Hematopoietic multipotent progenitor cell treated with erythropoietin and hydrocortisone succinate and interleukin-3 and kit ligand, for 4 days (in vitro differentiated cells): ENCODE results near the gene ETNK2.
"Not testable (repeated sequence)": the region's sequence is repeated elsewhere in the genome, so short reads cannot be mapped to it uniquely, and the experiment has no call there.

ENCODE experiments used
- DNase-seq: peaks from one replicate; pipeline ENCODE4 v3.0.0-alpha.2; 2015

The ETNK2 gene

DNA sequence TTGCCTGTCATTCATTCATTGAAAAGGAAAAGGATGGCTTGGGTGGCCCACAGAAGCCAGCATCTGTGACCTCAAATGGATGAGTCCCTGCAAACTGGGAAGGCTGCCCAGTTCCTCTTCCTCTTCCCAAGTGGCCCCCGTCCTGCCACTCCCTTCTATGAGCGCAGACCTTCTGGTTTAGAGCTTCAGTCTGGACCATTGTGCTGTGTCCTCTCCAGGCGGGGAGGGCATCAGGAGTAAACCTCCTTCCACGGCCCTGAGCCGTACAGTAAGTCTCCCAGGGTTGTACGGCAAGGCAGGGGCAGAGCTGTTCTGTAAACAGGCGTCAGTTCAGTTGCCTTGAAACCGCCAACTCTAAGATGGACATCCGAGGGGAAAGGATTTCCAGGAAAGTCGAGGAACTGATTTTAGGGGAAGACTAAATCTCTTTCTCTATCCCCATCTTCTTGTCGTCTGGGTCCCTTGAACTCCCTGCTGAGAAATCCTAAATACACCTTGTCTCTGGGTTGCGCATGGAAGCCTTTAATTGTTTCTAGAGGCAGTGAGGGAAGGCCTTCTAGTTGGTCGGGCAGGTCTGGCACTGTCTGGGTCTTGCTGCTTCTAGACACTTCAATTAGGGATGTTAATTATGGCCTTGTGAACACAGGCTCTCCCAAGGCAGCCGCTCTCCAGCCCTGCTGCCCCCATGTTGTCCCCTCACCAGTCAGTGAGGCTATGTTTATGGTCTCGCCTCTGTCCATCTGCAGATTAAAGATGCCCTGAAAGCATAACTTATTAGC lies 56.8 kb downstream of the ETNK2 start:
- no peak for DNase-seq

DNA sequence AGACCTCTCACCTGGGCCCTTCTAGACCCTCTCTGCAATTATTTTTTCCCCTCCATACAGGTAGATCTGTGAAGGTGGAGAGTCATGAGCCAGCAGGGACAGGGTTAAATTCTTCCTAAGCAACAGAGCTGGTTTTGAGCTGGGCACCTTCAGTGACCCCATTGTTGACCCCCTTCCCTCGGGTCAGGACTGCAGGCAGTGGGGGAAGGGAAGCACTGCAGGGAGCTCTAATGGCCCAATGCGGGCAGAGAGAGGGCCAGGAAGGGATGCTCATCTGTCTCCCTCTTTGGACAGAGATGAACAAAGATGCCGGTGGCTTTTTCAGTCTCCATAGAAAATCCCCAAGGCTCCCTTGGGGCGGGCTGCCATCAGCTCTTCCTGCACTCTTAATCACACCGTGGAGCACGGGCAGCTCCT lies 57.5 kb downstream of the ETNK2 start:
- DNase-seq, result no peak

DNA sequence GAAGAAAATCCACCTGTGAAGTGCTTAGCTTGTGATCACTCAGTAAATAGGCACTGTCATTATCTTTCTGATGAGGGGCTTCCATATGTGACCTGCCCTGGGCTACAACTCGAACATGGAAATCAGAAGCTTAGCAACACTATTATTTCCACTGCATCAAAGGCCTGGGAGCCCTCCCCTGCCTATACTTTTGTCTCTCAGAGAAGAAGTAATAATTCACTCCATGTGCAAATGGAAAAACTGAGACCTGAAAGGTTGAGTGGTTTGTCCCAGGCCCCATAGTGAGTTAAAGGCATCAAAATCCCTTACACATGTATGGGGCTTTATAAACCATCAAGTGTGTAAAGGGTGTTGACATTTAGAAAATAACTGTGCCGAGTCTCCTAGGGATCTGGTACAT lies 58.1 kb downstream of the ETNK2 start:
- no peak for DNase-seq

DNA sequence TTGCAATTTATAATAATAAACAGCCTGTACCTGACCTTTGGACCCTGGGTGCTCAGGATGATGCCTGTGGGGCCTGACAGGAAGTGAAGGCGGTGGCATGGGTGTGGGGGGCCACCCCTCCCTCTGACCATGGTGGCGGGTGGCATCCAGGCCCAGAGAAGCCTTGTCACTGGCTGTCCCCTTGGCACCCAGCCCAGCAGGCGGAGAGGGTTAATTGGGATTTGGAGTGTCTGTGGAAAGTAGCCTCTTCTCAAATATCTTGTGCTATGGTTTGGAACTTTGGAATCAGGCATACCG lies 58.5 kb downstream of the ETNK2 start:
- DNase-seq, result no peak

DNA sequence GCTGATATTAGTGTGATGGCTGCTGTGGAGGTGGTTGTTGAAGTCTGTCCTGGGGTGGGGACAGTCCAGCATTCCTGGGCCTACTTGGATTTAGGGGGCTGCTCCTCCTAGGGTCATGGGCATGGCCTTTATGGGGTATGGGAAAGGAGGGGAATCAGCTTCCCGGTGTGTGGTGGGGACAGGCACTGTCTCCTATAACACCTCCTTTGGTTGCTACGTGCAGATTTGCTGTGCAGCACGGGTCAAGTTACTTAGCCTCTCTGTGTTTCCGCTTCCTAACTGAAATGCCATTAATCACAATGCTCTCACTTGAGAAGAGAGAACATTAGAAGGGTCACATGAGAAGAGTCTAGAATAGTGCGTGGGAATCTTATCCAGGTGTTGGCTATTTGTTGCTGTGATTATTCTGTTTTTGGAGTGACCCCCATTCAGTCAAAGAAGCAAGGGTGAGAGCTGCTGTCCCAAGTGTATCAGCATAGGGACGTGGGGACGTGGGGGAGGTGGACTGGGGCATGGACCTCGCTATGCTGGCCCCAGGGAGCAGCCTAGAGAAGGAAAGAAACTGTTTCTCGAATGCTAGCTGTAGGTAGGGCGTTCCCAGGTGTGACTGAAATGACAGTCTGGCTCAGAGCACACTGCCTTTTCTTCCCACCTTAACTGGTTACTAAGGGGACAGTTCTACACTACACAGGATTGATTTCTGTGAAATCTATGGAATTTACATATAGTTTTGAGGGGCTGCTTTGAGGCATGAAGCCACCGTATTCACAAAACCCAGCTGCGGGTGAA lies 59.0 kb downstream of the ETNK2 start:
- no peak for DNase-seq

DNA sequence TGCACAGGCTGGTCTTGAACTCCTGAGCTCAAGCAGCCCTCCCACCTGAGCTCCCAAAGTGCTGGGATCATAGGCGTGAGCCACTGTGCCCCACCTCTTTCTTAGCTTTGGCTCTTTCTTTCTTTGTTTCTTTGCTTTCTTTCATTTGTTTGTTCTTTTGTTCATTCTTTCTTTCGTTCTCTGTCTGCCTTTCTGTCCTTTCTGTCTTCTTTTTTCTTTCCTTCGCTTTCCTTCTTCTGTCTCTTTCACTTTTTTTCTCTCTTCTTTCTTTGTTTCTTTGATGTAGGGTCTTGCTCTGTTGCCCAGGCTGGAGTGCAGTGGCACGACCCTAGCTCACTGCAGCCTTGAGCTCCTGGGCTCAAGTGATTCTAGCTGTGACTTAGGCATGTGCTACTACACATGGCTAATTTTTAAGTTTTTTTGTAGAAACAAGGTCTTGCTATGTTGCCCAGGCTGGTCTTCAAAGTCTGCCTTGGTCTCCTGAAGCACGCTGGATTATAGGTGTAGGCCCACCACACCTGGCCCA lies 60.0 kb downstream of the ETNK2 start:
- DNase-seq, result no peak

DNA sequence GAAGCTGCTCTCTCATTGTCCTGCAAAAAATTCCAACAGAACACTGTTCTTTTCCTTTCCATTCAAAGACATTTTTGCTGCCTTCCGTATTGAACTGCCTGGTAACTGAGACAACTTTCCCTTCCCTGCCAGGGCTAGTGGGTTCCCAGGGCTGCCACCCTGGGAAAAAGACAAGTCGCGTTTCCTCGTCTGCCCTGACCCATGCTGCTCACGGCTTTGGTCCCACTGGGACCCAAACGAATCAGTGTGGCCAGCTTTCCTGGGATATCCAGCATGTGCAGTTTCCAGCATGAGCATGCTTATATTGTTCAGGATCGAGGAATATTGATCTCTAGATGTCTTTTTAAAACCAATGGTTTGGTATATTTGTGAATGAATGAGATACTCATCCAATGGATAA lies 60.8 kb downstream of the ETNK2 start:
- no peak for DNase-seq

DNA sequence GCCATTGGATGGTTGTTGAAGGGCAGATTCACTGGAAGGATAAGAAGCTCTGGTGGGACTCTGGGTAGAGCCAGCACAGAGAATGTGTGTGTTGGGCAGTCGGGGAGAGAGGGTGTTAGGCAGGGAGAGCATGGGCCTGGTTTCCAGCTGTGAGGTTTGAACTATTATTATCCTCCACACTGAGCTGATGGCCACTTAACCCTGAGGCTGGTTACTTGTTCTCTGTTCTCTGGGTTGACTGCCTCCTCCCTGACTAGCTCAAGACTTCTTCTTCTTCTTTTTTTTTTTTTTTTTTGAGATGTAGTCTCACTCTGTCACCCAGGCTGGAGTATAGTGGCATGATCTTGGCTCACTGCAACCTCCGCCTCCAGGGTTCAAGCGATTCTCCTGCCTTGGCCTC lies 61.7 kb downstream of the ETNK2 start:
- DNase-seq, result not testable (repeated sequence)

DNA sequence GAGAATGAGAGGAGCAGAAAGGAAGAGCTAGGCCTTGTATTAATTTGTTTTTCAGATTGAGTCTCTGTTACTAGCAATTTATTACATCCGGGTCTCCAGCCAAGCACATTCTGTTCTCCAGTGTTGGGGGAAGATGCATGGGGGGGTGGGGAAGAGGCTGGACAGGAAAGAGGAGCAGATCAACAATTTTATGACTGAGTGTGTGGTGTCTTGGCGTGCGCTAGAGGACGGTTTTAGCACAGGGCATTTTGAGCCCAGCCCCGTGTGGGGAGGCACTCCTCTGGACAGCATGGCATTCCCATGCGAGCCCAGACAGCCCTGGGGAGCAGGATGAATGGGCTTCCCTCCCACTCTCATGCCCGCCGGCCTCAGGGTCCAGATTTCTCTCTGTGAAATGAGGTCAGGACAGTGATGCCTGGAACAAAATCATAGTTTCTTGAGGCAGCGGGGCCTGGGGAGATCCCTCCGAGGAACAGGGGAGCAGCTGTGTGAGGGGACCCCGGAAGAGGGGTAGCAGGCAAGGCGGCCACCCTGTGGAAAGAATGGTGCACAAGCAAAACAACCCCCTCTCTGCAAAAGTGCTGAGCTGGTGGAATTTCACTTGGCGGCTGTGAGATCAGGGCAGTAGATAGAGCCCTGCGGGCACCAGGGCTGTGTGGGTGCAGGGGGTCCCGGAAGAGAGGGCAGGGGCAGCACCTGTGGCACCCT lies 62.6 kb downstream of the ETNK2 start:
- DNase-seq, result no peak

DNA sequence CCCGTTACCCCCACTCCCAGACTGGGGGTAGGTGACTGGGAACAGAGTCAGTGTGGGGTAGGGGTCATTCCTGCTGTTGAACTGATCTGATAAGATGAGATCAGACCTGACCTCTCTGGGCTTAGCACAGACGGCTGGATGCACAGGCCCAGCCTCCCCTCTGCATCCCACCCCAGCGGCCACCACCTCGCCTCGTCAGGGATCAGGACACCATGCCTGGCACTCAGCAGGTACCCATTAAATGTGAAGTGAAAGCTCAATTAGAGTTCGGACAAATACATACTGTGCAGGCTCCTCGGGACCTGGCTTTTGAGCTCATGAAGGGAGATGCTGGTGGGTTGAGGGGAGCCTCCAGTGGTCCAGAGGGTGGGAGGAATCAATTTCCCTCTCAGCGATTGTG lies 63.2 kb downstream of the ETNK2 start:
- no peak for DNase-seq

DNA sequence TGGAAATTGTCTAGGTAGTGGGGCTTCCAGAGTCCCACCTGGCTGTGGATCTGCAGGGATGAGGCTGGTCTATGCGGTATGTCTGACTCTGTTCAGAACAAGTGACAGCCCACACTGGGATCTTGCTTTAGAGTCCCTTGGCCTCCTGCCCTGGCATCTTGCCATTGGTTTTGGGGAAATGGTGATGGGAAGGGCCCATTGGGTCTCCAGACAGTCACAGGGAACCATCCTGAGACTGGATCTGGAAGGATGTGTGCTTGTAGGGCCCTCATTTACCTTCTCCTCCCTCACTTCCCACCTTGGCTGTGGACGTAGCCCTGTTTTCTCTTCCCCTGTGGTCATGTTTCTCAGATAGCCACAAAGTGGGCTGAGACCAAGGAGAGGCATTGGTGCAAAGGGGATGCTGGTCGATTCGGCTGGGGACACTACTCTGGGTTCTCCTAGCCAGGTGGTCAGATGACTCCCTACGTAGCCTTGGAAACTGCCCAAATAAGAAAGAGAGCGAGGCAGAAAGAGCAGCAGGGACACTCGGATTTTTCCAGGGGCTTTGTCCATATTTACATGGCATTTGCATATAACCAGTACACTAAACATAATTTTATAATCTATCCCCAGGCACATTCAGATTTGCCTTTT lies 63.8 kb downstream of the ETNK2 start:
- DNase-seq, result no peak

DNA sequence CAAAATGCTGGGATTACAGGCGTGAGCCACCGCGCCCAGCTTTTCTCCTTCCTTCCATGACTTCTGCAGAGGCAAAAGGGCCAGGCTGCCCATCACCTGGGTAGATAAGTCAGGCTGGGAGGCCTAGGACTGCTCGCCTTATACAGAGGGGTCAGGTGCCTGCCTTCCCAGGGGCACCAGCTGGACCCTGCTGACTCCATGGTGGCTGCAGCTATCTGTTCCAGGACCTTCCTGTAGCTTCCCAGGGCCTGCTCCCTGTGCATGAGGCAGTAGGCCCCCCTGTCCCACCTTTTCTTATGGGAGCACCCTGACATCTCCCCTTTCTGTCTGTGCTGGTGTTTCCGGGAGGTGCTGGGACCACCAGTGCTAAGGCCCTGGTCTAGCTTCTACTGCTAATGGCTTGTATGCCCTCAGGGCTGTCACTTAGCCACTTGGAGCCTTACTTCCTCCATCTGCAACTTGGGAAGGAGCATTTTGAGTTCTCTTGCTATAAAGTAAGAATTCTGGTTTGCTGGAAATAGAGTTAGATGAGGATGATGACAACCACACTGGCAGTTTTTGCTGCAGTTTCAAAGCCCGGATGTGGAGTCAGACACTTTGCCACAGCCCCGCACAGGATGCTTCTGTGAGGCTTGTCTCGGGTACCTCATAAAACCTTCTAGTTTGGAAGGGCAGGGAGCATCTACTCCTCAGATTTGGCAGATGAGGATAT lies 64.5 kb downstream of the ETNK2 start:
- no peak for DNase-seq

DNA sequence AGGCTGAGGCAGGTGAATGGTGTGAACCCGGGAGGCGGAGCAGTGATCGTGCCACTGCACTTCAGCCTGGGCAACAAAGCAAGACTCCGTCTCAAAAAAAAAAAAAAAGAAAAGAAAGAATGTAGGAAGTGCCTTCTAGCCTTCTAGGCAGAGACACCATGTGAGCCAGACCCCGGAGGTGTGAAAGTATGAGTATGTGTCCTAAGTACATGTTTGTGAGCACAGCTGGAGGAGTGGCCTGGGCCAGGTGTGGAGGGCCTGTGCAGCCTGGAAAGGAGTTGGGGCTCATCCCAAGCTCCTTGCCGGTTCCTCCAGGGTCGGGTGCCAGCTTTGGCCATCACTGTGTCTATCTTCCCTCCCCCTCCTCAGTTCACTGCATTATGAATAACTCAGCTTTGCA lies 66.0 kb downstream of the ETNK2 start:
- no peak for DNase-seq

DNA sequence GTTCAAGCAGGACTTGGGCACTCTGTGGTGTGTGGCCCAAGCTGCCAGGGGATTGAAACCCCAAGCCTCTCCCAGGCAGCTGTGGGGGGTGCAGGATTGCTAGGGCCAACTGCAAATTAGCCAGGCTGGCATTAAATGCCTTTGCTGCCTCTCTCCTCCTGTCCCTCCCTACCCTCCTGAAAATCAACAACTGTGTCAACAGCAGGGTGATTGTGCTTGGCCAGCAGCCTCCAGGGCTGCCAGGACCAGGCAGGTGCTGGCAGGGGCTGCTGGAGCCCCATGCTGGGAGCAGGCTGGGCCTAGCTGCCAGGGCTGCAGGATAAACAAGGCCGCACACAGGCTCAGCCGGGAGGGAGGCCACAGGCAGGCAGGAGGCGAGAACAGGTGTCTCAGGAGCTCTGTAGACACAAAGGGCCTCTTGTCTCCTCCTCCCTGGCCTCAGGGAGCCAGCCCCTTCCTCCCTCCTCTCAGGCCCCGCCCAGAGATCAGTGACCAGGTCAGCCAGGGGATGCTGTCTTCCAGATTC lies 67.5 kb downstream of the ETNK2 start:
- DNase-seq, result no peak

DNA sequence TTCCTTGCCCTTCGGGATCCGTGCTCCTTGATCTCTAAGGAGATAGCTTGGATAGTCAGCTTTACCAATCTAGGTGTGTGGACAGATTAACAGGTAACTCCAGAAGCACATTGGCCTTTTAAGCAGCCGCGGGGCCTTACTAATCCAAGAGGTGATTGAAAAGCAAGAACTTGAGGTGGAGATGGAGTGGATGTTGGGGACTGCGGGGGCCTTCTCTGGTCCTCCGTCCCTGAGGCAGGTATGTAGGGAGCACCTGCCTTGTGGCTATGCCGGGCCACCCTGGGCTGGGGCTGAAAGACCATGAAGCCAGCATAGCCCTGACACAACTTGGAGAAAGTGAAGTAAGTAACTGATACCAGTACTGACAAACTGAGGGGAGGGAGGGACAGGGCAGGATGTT lies 68.4 kb downstream of the ETNK2 start:
- no peak for DNase-seq

DNA sequence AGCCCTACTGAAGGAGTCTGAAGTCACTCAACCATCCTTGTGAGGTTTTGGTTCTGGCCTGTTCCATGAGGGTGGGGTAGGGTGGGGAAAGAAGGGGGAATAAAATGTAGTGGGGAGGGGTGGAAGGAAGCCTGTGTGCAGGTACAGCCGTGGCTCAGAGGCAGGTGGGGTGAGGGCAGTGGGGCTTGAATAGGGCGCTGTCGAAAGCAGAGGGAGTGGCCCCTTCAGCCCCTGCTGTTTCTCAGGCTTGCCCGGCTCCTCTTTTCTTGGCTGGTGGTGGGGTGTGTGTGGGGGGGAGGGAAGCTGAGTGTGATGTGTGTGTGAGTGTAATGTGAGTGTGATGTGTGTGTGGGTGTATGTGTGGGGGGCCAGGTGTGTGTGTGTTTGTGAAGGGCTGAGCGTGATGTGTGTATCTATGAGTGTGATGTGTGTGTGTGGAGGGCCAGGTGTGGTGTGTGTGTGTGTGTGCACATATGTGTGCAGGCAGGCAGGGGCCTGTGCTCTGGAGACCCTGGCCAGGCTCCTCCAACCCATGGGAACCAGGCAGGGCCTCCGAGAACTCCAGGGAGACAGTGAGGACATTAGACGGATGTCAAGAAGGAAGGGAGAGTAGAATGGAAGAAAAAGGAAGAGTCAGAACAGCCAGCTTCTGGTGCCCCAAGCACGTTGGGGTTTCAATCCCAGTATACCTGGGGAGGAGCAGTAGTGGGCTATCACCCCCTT lies 69.9 kb downstream of the ETNK2 start:
- DNase-seq, result no peak

DNA sequence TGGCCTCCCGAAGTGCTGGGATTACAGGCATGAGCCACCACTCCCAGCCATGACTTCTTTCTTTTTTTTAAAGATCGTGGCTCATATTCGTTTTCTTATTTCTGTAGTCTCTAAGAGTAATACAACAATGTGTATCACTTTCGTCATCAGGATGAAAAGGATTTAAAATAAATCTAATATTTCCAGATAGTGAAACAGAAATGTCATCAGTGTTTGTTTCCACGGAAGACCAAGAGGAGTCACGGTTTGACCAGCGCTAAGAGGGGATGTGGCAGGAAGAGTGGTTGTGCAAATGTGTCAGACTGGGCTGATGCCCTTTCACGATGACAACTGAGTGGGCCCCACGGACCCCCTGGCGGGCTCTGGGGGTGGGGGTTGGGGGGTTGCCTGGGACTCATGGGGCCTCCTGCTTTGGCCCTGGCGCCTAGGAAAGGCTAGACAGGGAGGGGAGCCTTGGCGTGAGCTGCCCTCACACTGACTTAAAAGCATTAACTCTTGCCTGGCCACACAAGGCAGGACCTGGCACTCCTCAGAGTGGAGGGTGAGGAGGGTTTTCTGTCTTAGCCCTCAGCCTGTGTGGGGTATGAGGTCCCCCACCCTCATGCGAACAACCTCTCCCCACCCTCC lies 70.6 kb downstream of the ETNK2 start:
- no peak for DNase-seq
